GM18508 (cell line): ENCODE results near the gene RGS11.
"Not testable (repeated sequence)": the region's sequence is repeated elsewhere in the genome, so short reads cannot be mapped to it uniquely, and the experiment has no call there.

ENCODE experiments used
- ATAC-seq: cut with Tn5 transposase; IDR thresholded peaks from one replicate; pipeline ENCODE4 v1.9.1; 2021; ENCODE audit warnings: moderate number of reproducible peaks; ENCODE audit not compliant: insufficient read depth, unreplicated experiment

RGS11 gene

GRCh38 chr16:240559-240958 is 35.2 kb downstream of the RGS11 start:
- no peak for ATAC-seq

GRCh38 chr16:239948-240277 is 35.8 kb downstream of the RGS11 start:
- ATAC-seq = no peak

- peak; percentile 73 for ATAC-seq
Measured at GRCh38 chr16:234468-235305, 41.1 kb downstream of the RGS11 start, which contains the start of gene FAM234A. Gene FAM234A, plus strand, starts transcription at chr16:234821. Its CDS starts 19,593 bp downstream, at chr16:254414.

GRCh38 chr16:230949-231348 is 44.8 kb downstream of the RGS11 start:
- no peak for ATAC-seq

GRCh38 chr16:230351-230750 is 45.4 kb downstream of the RGS11 start:
- ATAC-seq = not testable (repeated sequence)

GRCh38 chr16:229731-230281 is 45.9 kb downstream of the RGS11 start:
- no peak for ATAC-seq

- no peak for ATAC-seq
Measured at GRCh38 chr16:228852-229730, 46.7 kb downstream of the RGS11 start, which contains the start of gene LUC7L. Gene LUC7L, minus strand, starts transcription at chr16:229449. Its CDS starts 110 bp downstream, at chr16:229339.

- no peak for ATAC-seq
Measured at GRCh38 chr16:228151-228851, 47.4 kb downstream of the RGS11 start.

- ATAC-seq = no peak
Measured at GRCh38 chr16:220021-220420, 55.7 kb downstream of the RGS11 start.
